Glomerular endothelial cell (primary cell): Measurements from ENCODE around the gene TRIM60. TPM values are rescaled to one million over a fixed set of nuclear protein-coding genes. Genes with fewer than 3 reads are reported as not detected.
"Not testable (repeated sequence)": the region's sequence is repeated elsewhere in the genome, so short reads cannot be mapped to it uniquely, and the experiment has no call there.

Experiments
- DNase-seq: peaks from one replicate; pipeline ENCODE4 v3.0.0-alpha.2; 2011; ENCODE audit warnings: low read depth, low spot score; ENCODE audit errors: extremely low read depth
- total RNA-seq: library from RNA; depleted of rRNA; stranded (reverse); fragments of >200 nt; gene quantifications from 2 replicates; pipeline ENCODE4 v1.2.3, GENCODE V29; 2015

The TRIM60 gene
- total RNA-seq, 1 donor from 2014 or later: not detected

DNA sequence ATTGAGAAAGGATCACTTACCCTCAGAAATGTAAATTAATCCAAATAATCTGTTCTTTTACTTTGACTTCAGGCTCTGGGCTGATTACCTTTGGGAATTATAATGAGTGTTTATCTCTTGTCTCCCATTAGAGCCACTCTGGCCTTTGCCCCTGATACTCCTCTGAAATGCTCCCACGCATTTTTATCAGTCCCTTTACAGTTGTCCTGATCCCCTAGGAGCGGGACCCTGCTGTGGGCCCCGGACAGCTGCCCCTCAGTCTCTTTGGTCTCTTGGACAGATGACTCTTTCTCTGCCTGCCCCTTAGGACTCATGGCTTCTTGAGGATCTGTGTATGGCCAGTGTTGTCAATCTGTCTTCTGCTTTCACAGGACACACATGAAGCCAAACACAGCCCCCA is 20.8 kb downstream of the TRIM60 start:
- DNase-seq: no peak

- no peak for DNase-seq
Measured at GRCh38 chr4:165053645-165054044, 21.8 kb downstream of the TRIM60 start, which contains the start of gene TRIM75. TRIM75 (plus strand) TSS chr4:165053866; CDS start chr4:165059148, 5,282 bp downstream.

DNA sequence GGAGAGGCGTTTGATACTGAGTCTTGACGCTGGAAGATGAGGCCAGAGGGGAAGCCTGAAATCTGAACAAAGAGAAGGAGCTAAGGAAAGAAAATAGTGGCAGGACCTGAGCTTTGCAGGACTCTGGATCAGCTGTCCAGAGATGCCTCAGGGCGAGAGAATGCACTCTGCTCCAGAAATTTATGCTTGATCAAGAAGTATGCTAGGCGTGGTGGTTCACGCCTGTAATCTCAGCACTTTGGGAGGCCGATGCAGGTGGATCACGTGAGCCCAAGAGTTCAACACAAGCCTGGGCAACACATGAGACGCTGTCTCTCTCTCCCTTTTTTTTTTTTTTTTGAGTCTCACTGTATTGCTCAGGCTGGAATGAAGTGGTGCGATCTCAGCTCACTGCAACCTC is 23.8 kb downstream of the TRIM60 start:
- no peak for DNase-seq

DNA sequence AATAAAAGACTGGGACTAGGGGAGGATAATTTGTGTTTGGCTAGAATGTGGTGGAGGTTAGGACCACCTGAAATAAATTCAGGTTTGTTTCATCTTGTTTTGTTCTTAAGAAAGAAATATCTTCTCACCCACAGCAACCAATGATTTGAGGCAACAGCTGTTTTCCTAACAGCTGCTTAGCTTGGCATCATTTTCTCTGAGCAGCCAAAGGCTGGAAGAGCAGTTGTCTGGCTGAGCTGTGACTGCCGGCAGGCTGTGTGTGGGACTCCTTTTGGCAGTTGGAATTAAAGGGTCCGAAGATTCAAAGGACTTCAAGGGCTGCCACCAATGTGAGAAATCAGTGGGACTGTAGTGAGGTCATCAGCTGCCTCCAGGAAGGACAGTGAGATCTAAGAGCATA is 26.9 kb downstream of the TRIM60 start:
- DNase-seq: no peak

DNA sequence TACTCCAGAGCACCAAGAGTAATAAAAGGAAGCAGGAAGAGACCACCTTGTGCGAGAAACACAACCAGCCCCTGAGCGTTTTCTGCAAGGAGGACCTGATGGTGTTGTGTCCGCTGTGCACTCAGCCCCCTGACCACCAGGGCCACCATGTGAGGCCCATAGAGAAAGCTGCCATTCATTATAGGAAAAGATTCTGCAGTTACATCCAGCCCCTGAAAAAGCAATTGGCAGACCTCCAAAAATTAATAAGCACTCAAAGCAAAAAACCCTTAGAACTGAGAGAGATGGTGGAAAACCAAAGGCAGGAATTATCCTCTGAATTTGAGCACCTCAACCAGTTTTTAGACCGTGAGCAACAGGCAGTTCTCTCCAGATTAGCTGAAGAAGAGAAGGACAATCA is 27.6 kb downstream of the TRIM60 start:
- no peak for DNase-seq

DNA sequence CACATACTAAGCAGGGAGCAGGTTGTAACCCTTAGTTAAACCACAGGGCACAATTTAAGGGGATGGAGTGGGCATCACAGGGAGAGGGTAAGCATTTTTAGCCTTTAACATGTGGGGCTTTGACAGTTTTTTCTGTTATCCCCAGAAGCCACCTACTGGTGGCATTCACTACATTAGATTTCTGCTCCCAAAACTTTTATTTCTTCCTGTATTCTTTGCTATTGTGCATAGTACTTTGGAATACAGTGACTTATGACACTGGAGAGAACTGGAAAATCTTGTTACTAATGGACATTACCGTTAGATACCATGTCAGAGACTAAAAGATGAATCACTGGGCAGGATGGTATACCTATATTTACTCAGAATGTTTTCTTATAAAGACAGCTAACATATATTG is 29.1 kb downstream of the TRIM60 start:
- DNase-seq: no peak

DNA sequence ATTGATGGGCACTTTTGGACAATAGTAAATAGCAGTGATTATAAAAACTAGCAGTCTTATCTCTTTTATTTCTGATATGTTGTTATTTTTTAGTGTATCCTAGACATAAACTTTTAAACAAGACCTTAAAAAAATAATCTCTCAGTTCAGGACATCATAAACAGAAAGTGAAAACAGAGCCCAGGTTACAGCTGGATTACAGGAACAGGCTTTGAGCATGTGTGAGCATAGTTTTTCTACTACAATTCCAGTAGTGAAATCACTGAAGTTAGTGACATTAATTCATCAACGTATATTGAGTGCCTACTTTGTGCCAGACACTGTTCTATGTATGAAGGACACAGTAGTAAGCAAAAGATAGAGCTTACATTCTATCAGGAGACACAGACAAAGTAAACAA is 38.8 kb downstream of the TRIM60 start:
- no peak for DNase-seq

DNA sequence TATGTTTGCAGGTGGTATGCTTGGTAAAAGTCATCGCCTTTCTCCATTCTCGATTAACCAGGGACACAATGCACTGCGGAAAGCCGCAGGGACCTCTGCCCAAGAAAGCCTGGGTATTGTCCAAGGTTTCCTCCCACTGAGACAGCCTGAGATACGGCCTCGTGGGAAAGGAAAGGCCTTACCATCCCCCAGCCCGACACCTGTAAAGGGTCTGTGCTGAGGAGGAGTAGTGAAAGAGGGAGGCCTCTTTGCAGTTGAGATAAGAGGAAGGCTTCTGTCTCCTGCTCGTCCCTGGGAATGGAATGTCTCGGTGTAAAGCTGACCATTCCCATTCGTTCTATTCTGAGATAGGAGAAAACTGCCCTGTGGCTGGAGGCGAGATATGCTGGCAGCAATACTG is 41.5 kb downstream of the TRIM60 start:
- DNase-seq: not testable (repeated sequence)

- no peak for DNase-seq
Measured at GRCh38 chr4:165077034-165077578, 45.3 kb downstream of the TRIM60 start.

- DNase-seq: peak; percentile 7
Measured at GRCh38 chr4:165079476-165079875, 47.7 kb downstream of the TRIM60 start.

DNA sequence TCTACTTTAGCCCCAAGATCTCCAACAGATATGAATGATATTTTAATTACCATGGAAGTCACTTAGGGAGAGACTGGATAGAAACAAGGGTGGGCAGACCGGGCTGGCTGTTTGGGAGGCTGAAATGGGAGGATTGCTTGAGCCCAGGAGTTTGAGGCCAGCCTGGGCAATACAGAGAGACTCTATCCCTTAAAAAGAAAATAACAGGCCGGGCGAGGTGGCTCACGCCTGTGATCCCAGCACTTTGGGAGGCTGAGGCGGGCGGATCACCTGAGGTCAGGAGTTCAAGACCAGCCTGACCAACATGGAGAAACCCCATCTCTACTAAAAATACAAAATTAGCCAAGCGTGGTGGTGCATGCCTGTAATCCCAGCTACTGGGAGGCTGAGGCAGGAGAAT is 53.0 kb downstream of the TRIM60 start:
- not testable (repeated sequence) for DNase-seq

GRCh38 chr4:165085946-165086345 is 54.1 kb downstream of the TRIM60 start:
- DNase-seq: no peak

DNA sequence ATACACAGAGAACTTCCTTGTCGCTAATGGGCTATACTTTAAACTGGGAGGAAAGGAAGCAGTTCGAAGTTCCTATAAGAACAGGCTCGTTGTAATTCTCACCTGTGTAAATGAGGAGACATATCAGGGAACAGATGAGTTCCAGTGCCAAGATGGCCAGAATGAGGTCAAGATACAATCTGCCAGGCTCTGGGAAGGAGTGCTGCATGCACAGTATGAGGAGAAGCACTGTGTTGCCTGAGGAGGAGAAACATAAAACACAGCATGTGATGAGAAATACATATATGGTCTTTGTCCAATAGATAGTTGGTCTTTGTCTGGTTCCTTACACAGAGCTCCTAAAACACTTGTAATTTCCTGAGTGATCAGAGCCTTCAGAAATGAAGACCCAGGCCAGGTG is 56.6 kb downstream of the TRIM60 start:
- DNase-seq: no peak

Other genes with a start within 250 kb of the TRIM60 start
- not detected in 2 replicates for gene APELA, start 154.8 kb upstream of the TRIM60 start, total RNA-seq
- gene TRIM61, start 54.3 kb upstream of the TRIM60 start, total RNA-seq: not detected in 2 replicates
- not detected in 2 replicates for gene TRIM75, start 21.9 kb downstream of the TRIM60 start, total RNA-seq
- gene TMEM192, start 80.9 kb downstream of the TRIM60 start, total RNA-seq: 17.6 and 18.6 TPM in 2 replicates
- gene KLHL2, start 175.6 kb downstream of the TRIM60 start, total RNA-seq: 20.5 and 26.3 TPM in 2 replicates